DMS79 treated with DMSO at 0.1 percent for 48 hours (cell line): ENCODE results near the gene SMAD5.

ENCODE experiments used
- DNase-seq: peaks from one replicate; lab custom pipeline; 2025; lab: John Stamatoyannopoulos, UW

Gene SMAD5

GRCh38 chr5:136155761-136156160 is 23.1 kb downstream of the SMAD5 start:
- DNase-seq, result no peak

GRCh38 chr5:136157514-136157913 is 24.9 kb downstream of the SMAD5 start:
- no peak for DNase-seq

GRCh38 chr5:136159457-136159856 is 26.8 kb downstream of the SMAD5 start:
- DNase-seq, result no peak

- no peak for DNase-seq
Observed at GRCh38 chr5:136162008-136162407, 29.4 kb downstream of the SMAD5 start.

- no peak for DNase-seq
Observed at GRCh38 chr5:136164226-136164625, 31.6 kb downstream of the SMAD5 start.

- no peak for DNase-seq
Observed at GRCh38 chr5:136166909-136167308, 34.3 kb downstream of the SMAD5 start.

- no peak for DNase-seq
Observed at GRCh38 chr5:136169218-136169617, 36.6 kb downstream of the SMAD5 start.

- DNase-seq, result peak; percentile 12
Observed at GRCh38 chr5:136174021-136174659, 41.5 kb downstream of the SMAD5 start.

GRCh38 chr5:136182618-136183017 is 50.0 kb downstream of the SMAD5 start:
- DNase-seq, result no peak

- DNase-seq, result no peak
Observed at GRCh38 chr5:136185974-136186665, 53.5 kb downstream of the SMAD5 start.

- no peak for DNase-seq
Observed at GRCh38 chr5:136186796-136187195, 54.2 kb downstream of the SMAD5 start.

GRCh38 chr5:136188859-136189258 is 56.2 kb downstream of the SMAD5 start:
- DNase-seq, result no peak

GRCh38 chr5:136190091-136190720 is 57.6 kb downstream of the SMAD5 start:
- DNase-seq, result no peak

GRCh38 chr5:136190904-136191303 is 58.3 kb downstream of the SMAD5 start:
- DNase-seq, result no peak

- no peak for DNase-seq
Observed at GRCh38 chr5:136191304-136192014, 58.8 kb downstream of the SMAD5 start.

GRCh38 chr5:136192015-136192525 is 59.4 kb downstream of the SMAD5 start:
- DNase-seq, result peak; percentile 1

- DNase-seq, result peak; percentile 2
Observed at GRCh38 chr5:136192526-136193321, 60.1 kb downstream of the SMAD5 start, which contains the start of gene SMIM32. SMIM32 (minus strand) TSS chr5:136193162; CDS start chr5:136192524, 638 bp downstream.

GRCh38 chr5:136193322-136193935 is 60.8 kb downstream of the SMAD5 start:
- peak; percentile 4 for DNase-seq

GRCh38 chr5:136194576-136194975 is 61.9 kb downstream of the SMAD5 start:
- DNase-seq, result no peak

- DNase-seq, result no peak
Observed at GRCh38 chr5:136195971-136196820, 63.6 kb downstream of the SMAD5 start.
